Esophagus muscularis mucosa (tissue), 3 donors: ENCODE data around the gene HES1.

ENCODE experiments used
- CTCF ChIP-seq, 3 experiments: fragments of 200-600 bp in 2 of 3; fragments of 450-650 bp in 1 of 3; sonication (generic) in 2 of 3; IDR thresholded peaks; one replicate each; pipeline ENCODE4 v1.5.1; 2017 to 2019; ENCODE audit warnings: antibody characterized with exemption in 3 of 3, mild to moderate bottlenecking in 2 of 3, moderate library complexity in 1 of 3
- POLR2A ChIP-seq: fragments of 450-650 bp; IDR thresholded peaks from one replicate; pipeline ENCODE4 v1.6.1; 2017; ENCODE audit warnings: antibody characterized with exemption, moderate library complexity, mild to moderate bottlenecking, low read depth

GRCh38 chr3:194166682-194167479 lies 30.9 kb downstream of the HES1 start:
- TF ChIP-seq CTCF (IDR thresholded peaks at IDR 0.05), result no peak
- TF ChIP-seq POLR2A, result no peak
